T-cell (primary cell): Measurements from ENCODE around the gene GNG7. TPM values are rescaled to one million over a fixed set of nuclear protein-coding genes. Genes with fewer than 3 reads are reported as not detected.

ENCODE experiments used
- ATAC-seq, 4 experiments: fragments of 200-7000 bp in 3 of 4; fragments of 150-1000 bp in 1 of 4; cut with Tn5 transposase; replicated peaks in 1 of 4; 1 replicate in 3 of 4; 2 replicates in 1 of 4; pipeline ENCODE4 v1.10.0; 2021; ENCODE audit warnings: moderate library complexity in 3 of 4, mild to moderate bottlenecking in 2 of 4, moderate number of reproducible peaks in 1 of 4
- CTCF ChIA-PET, 2 donors: fragments of 300-600 bp; sonication (Branson Sonifier 250); formaldehyde crosslinking; loops; one replicate each; lab custom pipeline; 2022; ENCODE audit warnings: antibody characterized with exemption in 2 of 2; lab: Charles Lee
- POLR2A ChIA-PET, 2 donors: fragments of 300-600 bp; sonication (Branson Sonifier 250); formaldehyde crosslinking; loops; one replicate each; lab custom pipeline; 2022; ENCODE audit warnings: antibody characterized with exemption in 2 of 2; lab: Charles Lee
- DNase-seq, 35 experiments: peaks; one replicate each; pipeline versions ENCODE4 v3.0.0 to v3.0.0-alpha.2; 2013 to 2023
- H3K27ac ChIP-seq: one replicate; pipeline ENCODE4 v1.5.1; 2013; ENCODE audit warnings: low read length
- H3K27me3 ChIP-seq, 2 experiments: replicated peaks in 1 of 2; 1 replicate in 1 of 2; 2 replicates in 1 of 2; pipeline versions ENCODE4 v1.6.1 to v1.7.0; 2013; ENCODE audit warnings: low read length in 1 of 2, mixed read lengths in 1 of 2; ENCODE audit not compliant: control insufficient read depth in 2 of 2, insufficient read depth in 2 of 2; ENCODE audit errors: extremely low read depth in 1 of 2
- H3K36me3 ChIP-seq, 2 donors: 1 replicate in 1 of 2; 2 replicates in 1 of 2; pipeline versions ENCODE4 v1.6.1 to v1.7.0; 2013; ENCODE audit warnings: low read length in 1 of 2; ENCODE audit not compliant: control insufficient read depth in 2 of 2, insufficient read depth in 1 of 2; ENCODE audit errors: extremely low read depth in 1 of 2
- H3K4me1 ChIP-seq, 2 experiments: 1 replicate in 1 of 2; 2 replicates in 1 of 2; pipeline versions ENCODE4 v1.6.1 to v1.7.0; 2013; ENCODE audit warnings: low read length in 2 of 2, mixed read lengths in 1 of 2; ENCODE audit not compliant: insufficient read depth in 2 of 2, control insufficient read depth in 1 of 2; ENCODE audit errors: extremely low read depth in 1 of 2
- H3K4me3 ChIP-seq, 2 donors: 1 replicate in 1 of 2; 2 replicates in 1 of 2; pipeline versions ENCODE4 v1.5.1 to v1.7.0; 2013; ENCODE audit warnings: mild to moderate bottlenecking in 2 of 2, low read length in 1 of 2, moderate library complexity in 1 of 2; ENCODE audit not compliant: control insufficient read depth in 1 of 2; ENCODE audit errors: extremely low read depth in 1 of 2
- H3K9me3 ChIP-seq: 2 replicates; pipeline ENCODE4 v1.7.0; 2013
- H3K27ac Mint-ChIP-seq, 2 donors: one replicate each; pipeline ENCODE4 v1.8.0; 2020 to 2021; ENCODE audit warnings: mild to moderate bottlenecking in 2 of 2, mixed read lengths in 2 of 2
- H3K27me3 Mint-ChIP-seq, 2 donors: one replicate each; pipeline ENCODE4 v1.8.0; 2021 to 2022; ENCODE audit warnings: mixed read lengths in 2 of 2
- H3K36me3 Mint-ChIP-seq: one replicate; pipeline ENCODE4 v1.8.0; 2021; ENCODE audit warnings: mixed read lengths
- H3K4me1 Mint-ChIP-seq, 3 donors: one replicate each; pipeline ENCODE4 v1.8.0; 2020 to 2022; ENCODE audit warnings: mixed read lengths in 3 of 3, mild to moderate bottlenecking in 1 of 3
- H3K4me3 Mint-ChIP-seq, 3 donors: one replicate each; pipeline ENCODE4 v1.8.0; 2020 to 2022; ENCODE audit warnings: mild to moderate bottlenecking in 3 of 3, mixed read lengths in 3 of 3, moderate library complexity in 3 of 3
- H3K9me3 Mint-ChIP-seq, 3 donors: one replicate each; pipeline ENCODE4 v1.8.0; 2020 to 2022; ENCODE audit warnings: mixed read lengths in 3 of 3
- WGBS: methylation state at CpG from one replicate; pipeline ENCODE4 v1.1.5; 2013; ENCODE audit warnings: missing lambda C conversion rate; ENCODE audit not compliant: insufficient coverage; 5-methylcytosine and 5-hydroxymethylcytosine counted together
- total RNA-seq, 35 experiments: library from RNA in 6 of 35; stranded (reverse) in 6 of 35; fragments of 120-200 nt in 1 of 35; gene quantifications; one replicate each; pipeline versions ENCODE4 v1.2.1 to v1.2.4 and lab custom pipeline; 2013 to 2026

GNG7 gene
- total RNA-seq, 5 donors from 2014 or later (not counting 1 experiment from before 2014, with no cell fraction given) = 4.5 to 7.2 (median 5.7) TPM

DNA sequence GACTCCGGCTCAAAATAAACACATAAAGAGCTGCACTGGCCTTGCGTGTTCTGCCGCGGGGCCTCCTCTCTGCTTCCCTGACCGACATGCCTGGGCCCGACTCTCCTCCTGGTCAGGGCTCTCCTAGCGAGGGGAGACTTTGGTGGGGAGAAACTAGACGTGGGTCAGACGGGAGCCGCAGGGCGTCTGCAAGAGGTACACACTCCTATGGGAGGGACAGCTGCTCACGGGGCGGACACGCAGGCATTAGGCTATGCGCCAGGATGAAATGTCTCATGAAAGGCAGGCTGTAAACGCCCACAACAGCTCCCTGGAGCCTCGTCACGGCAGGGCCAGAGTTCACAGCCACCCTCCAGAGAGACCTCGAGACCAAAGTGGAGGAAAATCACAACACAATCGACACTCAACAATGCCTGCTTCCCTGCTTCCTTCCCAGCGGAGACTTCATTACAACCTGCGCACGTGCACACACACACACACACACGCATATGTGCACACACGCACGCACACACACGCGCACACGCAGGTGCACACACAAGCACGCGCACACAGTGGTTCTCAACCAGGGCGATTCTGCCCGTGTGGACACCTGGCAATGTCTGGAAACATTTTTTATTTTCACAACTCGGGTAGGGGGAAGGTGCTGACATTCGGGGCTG is 31.6 kb upstream of the GNG7 start:
- Mint-ChIP-seq H3K27ac (no peak overlapping the region), H3K27me3 (no peaks in the 10 kb centered on the region), H3K4me3 (no peak overlapping the region), H3K36me3 (peaks cover 24% of the 10 kb centered on the region), H3K9me3 (no peaks in the 10 kb centered on the region), H3K4me1 (peaks cover 13 to 16% (median 14%) of the 10 kb centered on the region in 3 donors)
- DNase-seq (no peak), ATAC-seq (no peak)
- H3K9me3 ChIP-seq = no peaks in the 10 kb centered on the region
- no peaks in the 10 kb centered on the region for H3K27me3 ChIP-seq
- H3K4me1 ChIP-seq = peaks cover 0 to 10% of the 10 kb centered on the region in 2 experiments
- H3K4me3 ChIP-seq = no peak overlapping the region
- 94% methylated on average over 35 of the region's 35 CpGs for WGBS
- H3K36me3 ChIP-seq = peaks cover 23 to 33% of the 10 kb centered on the region in 2 donors
- POLR2A ChIA-PET = interaction anchor here in 1 of 2 donors (0.6 kb wide), 1 partner anchor 90 kb away, joined by 3 read pairs; no protein-coding TSS in a partner anchor
- H3K27ac ChIP-seq = no peak overlapping the region
- CTCF ChIA-PET = no interaction called here

DNA sequence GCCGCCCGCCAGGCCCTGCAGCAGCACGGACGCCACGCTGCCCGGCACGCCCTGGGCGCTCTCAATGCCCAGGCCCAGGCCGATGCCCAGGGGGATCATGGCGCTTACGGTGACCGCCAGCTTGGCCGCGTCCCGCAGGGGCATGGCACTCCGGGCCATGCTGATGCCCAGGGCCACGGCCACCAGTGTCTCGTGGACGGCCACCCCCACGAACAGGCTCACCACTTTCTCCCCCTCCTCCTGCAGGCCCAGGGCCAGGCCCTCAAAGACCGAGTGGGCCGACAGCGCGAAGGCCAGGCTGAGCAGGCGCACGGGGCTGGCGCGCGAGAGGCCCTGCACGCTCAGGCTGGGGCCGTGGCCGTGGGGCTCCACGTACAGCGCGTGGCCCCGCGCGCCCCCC is 30.4 kb upstream of the GNG7 start:
- CTCF ChIA-PET = no interaction called here
- no peaks in the 10 kb centered on the region for H3K9me3 Mint-ChIP-seq
- Histone ChIP-seq H3K27ac (no peak overlapping the region), H3K4me1 (no peaks in the 10 kb centered on the region), H3K36me3 (peaks cover 23 to 33% of the 10 kb centered on the region in 2 donors), H3K4me3 (no peak overlapping the region), H3K9me3 (no peaks in the 10 kb centered on the region), H3K27me3 (peaks cover 0 to under 1% of the 10 kb centered on the region in 2 experiments)
- no peak for ATAC-seq
- POLR2A ChIA-PET = no interaction called here
- peaks cover 0 to under 1% of the 10 kb centered on the region in 2 donors for H3K27me3 Mint-ChIP-seq
- peaks cover 4 to 10% (median 7%) of the 10 kb centered on the region in 3 donors for H3K4me1 Mint-ChIP-seq
- H3K27ac Mint-ChIP-seq = no peak overlapping the region
- no peak overlapping the region for H3K4me3 Mint-ChIP-seq
- H3K36me3 Mint-ChIP-seq = peaks cover 24% of the 10 kb centered on the region
- WGBS = 95% methylated on average over 27 of the region's 38 CpGs
- no peak for DNase-seq

GRCh38 chr19:2732157-2732725 is 29.7 kb upstream of the GNG7 start:
- Mint-ChIP-seq H3K4me1 (peaks cover under 1 to 10% (median 7%) of the 10 kb centered on the region in 3 donors), H3K27me3 (peaks cover 0 to 4% of the 10 kb centered on the region in 2 donors), H3K9me3 (no peaks in the 10 kb centered on the region), H3K4me3 (no peak overlapping the region), H3K27ac (no peak overlapping the region), H3K36me3 (peaks cover 24% of the 10 kb centered on the region)
- no peaks in the 10 kb centered on the region for H3K9me3 ChIP-seq
- CTCF ChIA-PET = no interaction called here
- H3K4me1 ChIP-seq = no peaks in the 10 kb centered on the region
- WGBS = 97% methylated on average over 13 of the region's 33 CpGs
- POLR2A ChIA-PET = no interaction called here
- ATAC-seq = no peak
- H3K27ac ChIP-seq = no peak overlapping the region
- H3K27me3 ChIP-seq = peaks cover 0 to 7% of the 10 kb centered on the region in 2 experiments
- H3K4me3 ChIP-seq = no peak overlapping the region
- no peak for DNase-seq
- peaks cover 23 to 33% of the 10 kb centered on the region in 2 donors for H3K36me3 ChIP-seq

- peaks cover 0 to 7% (median 6%) of the 10 kb centered on the region in 3 donors for H3K4me1 Mint-ChIP-seq
- peaks cover 23 to 28% of the 10 kb centered on the region in 2 donors for H3K36me3 ChIP-seq
- H3K4me3 Mint-ChIP-seq = no peak overlapping the region
- no peaks in the 10 kb centered on the region for H3K9me3 Mint-ChIP-seq
- WGBS = 91% methylated on average over 33 of the region's 41 CpGs
- ATAC-seq = no peak
- H3K27me3 Mint-ChIP-seq = peaks cover 0 to 7% of the 10 kb centered on the region in 2 donors
- peaks cover 16% of the 10 kb centered on the region for H3K36me3 Mint-ChIP-seq
- no peak for DNase-seq
- H3K27ac Mint-ChIP-seq = no peak overlapping the region
- CTCF ChIA-PET = no interaction called here
- H3K27me3 ChIP-seq = peaks cover 0 to 15% of the 10 kb centered on the region in 2 experiments
- no peaks in the 10 kb centered on the region for H3K9me3 ChIP-seq
- H3K4me3 ChIP-seq = no peak overlapping the region
- no peak overlapping the region for H3K27ac ChIP-seq
- H3K4me1 ChIP-seq = peaks cover 0 to 7% of the 10 kb centered on the region in 2 experiments
- POLR2A ChIA-PET = no interaction called here
Observed at GRCh38 chr19:2731181-2731995, 28.9 kb upstream of the GNG7 start.

- H3K27ac Mint-ChIP-seq = no peak overlapping the region
- DNase-seq (no peak), ATAC-seq (no peak)
- POLR2A ChIA-PET = no interaction called here
- H3K4me3 Mint-ChIP-seq = no peak overlapping the region
- Histone ChIP-seq H3K27me3 (peaks cover 0 to 27% of the 10 kb centered on the region in 2 experiments), H3K4me3 (no peak overlapping the region), H3K36me3 (peaks cover 15 to 17% of the 10 kb centered on the region in 2 donors), H3K4me1 (peaks cover 0 to 7% of the 10 kb centered on the region in 2 experiments), H3K9me3 (no peaks in the 10 kb centered on the region), H3K27ac (no peak overlapping the region)
- H3K27me3 Mint-ChIP-seq = peaks cover 4 to 14% of the 10 kb centered on the region in 2 donors
- no peaks in the 10 kb centered on the region for H3K9me3 Mint-ChIP-seq
- H3K4me1 Mint-ChIP-seq = peaks cover 0 to 6% (median 5%) of the 10 kb centered on the region in 3 donors
- peaks cover 10% of the 10 kb centered on the region for H3K36me3 Mint-ChIP-seq
- CTCF ChIA-PET = no interaction called here
- WGBS = 94% methylated on average over 19 of the region's 26 CpGs
Observed at GRCh38 chr19:2729943-2730818, 27.7 kb upstream of the GNG7 start.
